ENCODE results near the gene ARG2.

ARG2 gene

GRCh38 chr14:67577181-67577808 is 42.4 kb upstream of the ARG2 start:
- Histone ChIP-seq H3K27ac (ENCODE audit: low read length) (no peak overlapping the region), H3K4me3 (ENCODE audit: low read length) (no peak overlapping the region), H3K9me3 (ENCODE audit: control insufficient read depth, insufficient read depth, low read length) (no peaks in the 10 kb centered on the region), H3K4me1 (ENCODE audit: control insufficient read depth, insufficient read depth, low read length) (no peaks in the 10 kb centered on the region), H3K27me3 (ENCODE audit: control insufficient read depth, insufficient read depth, low read length) (no peaks in the 10 kb centered on the region), H3K36me3 (ENCODE audit: control insufficient read depth, insufficient read depth, low read length) (peaks cover 13% of the 10 kb centered on the region)
- WGBS (ENCODE audit: insufficient coverage, insufficient read length): no CpG with 5 or more reads among the region's 13 CpGs
- DNase-seq (ENCODE audit: low read depth, low spot score): no peak

DNA sequence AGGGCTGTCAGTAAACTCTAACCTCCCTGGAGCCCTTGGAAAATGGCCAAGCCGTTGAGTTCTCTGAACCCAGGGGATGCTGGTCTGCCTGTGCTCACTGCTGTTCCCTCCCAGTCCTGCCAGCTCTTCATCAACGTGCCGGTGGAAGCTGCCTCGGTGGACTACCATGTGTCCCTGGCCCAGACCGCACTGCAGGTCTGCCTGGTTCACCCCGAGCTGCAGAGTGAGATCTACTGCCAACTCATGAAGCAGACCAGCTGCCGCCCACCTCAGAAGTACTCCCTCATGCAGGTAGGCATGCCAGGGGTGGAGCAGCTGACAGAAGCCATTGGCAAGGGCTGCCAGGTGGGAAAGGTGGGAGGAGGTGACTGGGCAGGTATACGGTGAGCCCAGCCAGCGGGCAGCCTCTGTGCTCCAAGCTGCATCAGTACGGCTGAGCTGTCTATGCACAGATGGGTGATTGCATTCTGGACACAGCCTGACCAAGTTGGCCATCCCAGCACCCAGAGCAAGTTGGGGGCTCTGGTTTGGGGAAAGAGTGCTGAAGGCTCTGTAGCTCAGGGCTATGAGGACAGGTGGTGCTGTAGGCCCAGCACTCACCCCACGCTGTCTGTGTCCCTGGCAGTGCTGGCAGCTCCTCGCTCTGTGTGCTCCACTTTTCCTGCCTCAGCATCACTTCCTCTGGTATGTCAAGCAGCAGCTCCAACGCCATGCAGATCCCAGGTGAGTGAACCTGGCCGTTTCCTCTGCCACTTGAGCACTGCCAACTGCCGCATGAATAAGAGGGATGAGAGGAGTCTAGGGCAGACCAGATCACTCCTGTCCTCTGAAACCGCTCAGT is 41.6 kb upstream of the ARG2 start:
- no peaks in the 10 kb centered on the region for H3K9me3 ChIP-seq (ENCODE audit: control insufficient read depth, insufficient read depth, low read length)
- peaks cover 13% of the 10 kb centered on the region for H3K36me3 ChIP-seq (ENCODE audit: control insufficient read depth, insufficient read depth, low read length)
- H3K4me1 ChIP-seq (ENCODE audit: control insufficient read depth, insufficient read depth, low read length): no peaks in the 10 kb centered on the region
- no CpG with 5 or more reads among the region's 16 CpGs for WGBS (ENCODE audit: insufficient coverage, insufficient read length)
- H3K4me3 ChIP-seq (ENCODE audit: low read length): no peak overlapping the region
- H3K27ac ChIP-seq (ENCODE audit: low read length): no peak overlapping the region
- no peak for DNase-seq (ENCODE audit: low read depth, low spot score)
- no peaks in the 10 kb centered on the region for H3K27me3 ChIP-seq (ENCODE audit: control insufficient read depth, insufficient read depth, low read length)

DNA sequence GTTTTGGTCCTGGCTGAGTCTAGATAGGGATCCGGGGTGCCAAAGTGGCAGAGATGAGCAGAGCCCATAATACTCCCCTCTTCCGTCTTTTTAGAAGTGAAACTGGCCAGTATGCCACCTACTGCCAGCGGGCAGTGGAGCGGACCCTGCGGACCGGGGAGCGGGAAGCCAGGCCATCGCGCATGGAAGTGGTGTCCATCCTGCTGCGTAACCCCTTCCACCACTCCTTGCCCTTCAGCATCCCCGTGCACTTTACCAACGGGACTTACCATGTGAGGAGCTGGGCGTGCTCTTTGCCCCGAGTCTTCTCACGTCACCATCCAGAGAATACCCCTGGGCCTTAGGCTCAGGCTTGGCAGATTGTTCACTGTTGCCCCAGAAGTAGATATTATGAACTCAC is 40.7 kb upstream of the ARG2 start:
- no peak overlapping the region for H3K4me3 ChIP-seq (ENCODE audit: low read length)
- WGBS (ENCODE audit: insufficient coverage, insufficient read length): no CpG with 5 or more reads among the region's 15 CpGs
- H3K27ac ChIP-seq (ENCODE audit: low read length): no peak overlapping the region
- H3K27me3 ChIP-seq (ENCODE audit: control insufficient read depth, insufficient read depth, low read length): no peaks in the 10 kb centered on the region
- H3K9me3 ChIP-seq (ENCODE audit: control insufficient read depth, insufficient read depth, low read length): no peaks in the 10 kb centered on the region
- peaks cover 16% of the 10 kb centered on the region for H3K36me3 ChIP-seq (ENCODE audit: control insufficient read depth, insufficient read depth, low read length)
- DNase-seq (ENCODE audit: low read depth, low spot score): no peak
- H3K4me1 ChIP-seq (ENCODE audit: control insufficient read depth, insufficient read depth, low read length): no peaks in the 10 kb centered on the region

- no peaks in the 10 kb centered on the region for H3K27me3 ChIP-seq (ENCODE audit: control insufficient read depth, insufficient read depth, low read length)
- H3K4me3 ChIP-seq (ENCODE audit: low read length): no peak overlapping the region
- no CpG with 5 or more reads among the region's 7 CpGs for WGBS (ENCODE audit: insufficient coverage, insufficient read length)
- H3K36me3 ChIP-seq (ENCODE audit: control insufficient read depth, insufficient read depth, low read length): peaks cover 16% of the 10 kb centered on the region
- no peaks in the 10 kb centered on the region for H3K4me1 ChIP-seq (ENCODE audit: control insufficient read depth, insufficient read depth, low read length)
- H3K27ac ChIP-seq (ENCODE audit: low read length): no peak overlapping the region
- DNase-seq (ENCODE audit: low read depth, low spot score): no peak
- H3K9me3 ChIP-seq (ENCODE audit: control insufficient read depth, insufficient read depth, low read length): no peaks in the 10 kb centered on the region
Measured at GRCh38 chr14:67579636-67580035, 40.1 kb upstream of the ARG2 start.

- H3K9me3 ChIP-seq (ENCODE audit: control insufficient read depth, insufficient read depth, low read length): no peaks in the 10 kb centered on the region
- WGBS (ENCODE audit: insufficient coverage, insufficient read length): no CpG with 5 or more reads among the region's 11 CpGs
- H3K36me3 ChIP-seq (ENCODE audit: control insufficient read depth, insufficient read depth, low read length): peaks cover 16% of the 10 kb centered on the region
- H3K27me3 ChIP-seq (ENCODE audit: control insufficient read depth, insufficient read depth, low read length): no peaks in the 10 kb centered on the region
- H3K4me1 ChIP-seq (ENCODE audit: control insufficient read depth, insufficient read depth, low read length): no peaks in the 10 kb centered on the region
- no peak for DNase-seq (ENCODE audit: low read depth, low spot score)
- no peak overlapping the region for H3K4me3 ChIP-seq (ENCODE audit: low read length)
- H3K27ac ChIP-seq (ENCODE audit: low read length): no peak overlapping the region
Measured at GRCh38 chr14:67580336-67581171, 39.2 kb upstream of the ARG2 start.

DNA sequence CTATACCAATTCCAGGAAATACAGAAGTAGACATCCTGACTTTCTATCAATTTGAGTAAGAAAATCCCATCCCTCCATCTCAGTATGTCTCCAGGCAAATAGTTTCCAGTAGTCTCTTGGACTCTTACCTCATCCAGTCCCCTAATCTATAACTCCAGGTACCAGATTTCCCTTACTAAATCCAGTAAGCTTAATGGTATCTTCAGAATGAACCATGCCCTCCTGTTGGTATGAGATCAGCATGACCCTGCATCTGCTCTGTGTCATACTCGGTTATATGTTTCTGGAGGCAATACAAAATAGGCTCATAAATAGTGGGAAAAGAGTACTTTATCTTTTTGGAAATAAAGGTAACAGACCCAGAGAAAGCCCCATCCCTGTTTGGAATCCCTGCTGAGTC is 38.1 kb upstream of the ARG2 start:
- H3K4me3 ChIP-seq (ENCODE audit: low read length): no peak overlapping the region
- DNase-seq (ENCODE audit: low read depth, low spot score): no peak
- H3K27ac ChIP-seq (ENCODE audit: low read length): no peak overlapping the region
- no peaks in the 10 kb centered on the region for H3K9me3 ChIP-seq (ENCODE audit: control insufficient read depth, insufficient read depth, low read length)
- no peaks in the 10 kb centered on the region for H3K27me3 ChIP-seq (ENCODE audit: control insufficient read depth, insufficient read depth, low read length)
- H3K4me1 ChIP-seq (ENCODE audit: control insufficient read depth, insufficient read depth, low read length): no peaks in the 10 kb centered on the region
- no CpG with 5 or more reads among the region's 1 CpG for WGBS (ENCODE audit: insufficient coverage, insufficient read length)
- H3K36me3 ChIP-seq (ENCODE audit: control insufficient read depth, insufficient read depth, low read length): peaks cover 16% of the 10 kb centered on the region

GRCh38 chr14:67582061-67582460 is 37.7 kb upstream of the ARG2 start:
- H3K27me3 ChIP-seq (ENCODE audit: control insufficient read depth, insufficient read depth, low read length): no peaks in the 10 kb centered on the region
- no peaks in the 10 kb centered on the region for H3K9me3 ChIP-seq (ENCODE audit: control insufficient read depth, insufficient read depth, low read length)
- no peaks in the 10 kb centered on the region for H3K4me1 ChIP-seq (ENCODE audit: control insufficient read depth, insufficient read depth, low read length)
- no peak overlapping the region for H3K4me3 ChIP-seq (ENCODE audit: low read length)
- DNase-seq (ENCODE audit: low read depth, low spot score): no peak
- H3K27ac ChIP-seq (ENCODE audit: low read length): no peak overlapping the region
- WGBS (ENCODE audit: insufficient coverage, insufficient read length): no CpG with 5 or more reads among the region's 7 CpGs
- H3K36me3 ChIP-seq (ENCODE audit: control insufficient read depth, insufficient read depth, low read length): peaks cover 16% of the 10 kb centered on the region

GRCh38 chr14:67583711-67584644 is 35.7 kb upstream of the ARG2 start:
- Histone ChIP-seq H3K27me3 (ENCODE audit: control insufficient read depth, insufficient read depth, low read length) (no peaks in the 10 kb centered on the region), H3K4me1 (ENCODE audit: control insufficient read depth, insufficient read depth, low read length) (no peaks in the 10 kb centered on the region), H3K4me3 (ENCODE audit: low read length) (no peak overlapping the region), H3K27ac (ENCODE audit: low read length) (no peak overlapping the region), H3K9me3 (ENCODE audit: control insufficient read depth, insufficient read depth, low read length) (no peaks in the 10 kb centered on the region), H3K36me3 (ENCODE audit: control insufficient read depth, insufficient read depth, low read length) (peaks cover 13% of the 10 kb centered on the region)
- no peak for DNase-seq (ENCODE audit: low read depth, low spot score)
- WGBS (ENCODE audit: insufficient coverage, insufficient read length): no CpG with 5 or more reads among the region's 6 CpGs

- H3K9me3 ChIP-seq (ENCODE audit: control insufficient read depth, insufficient read depth, low read length): no peaks in the 10 kb centered on the region
- no peak overlapping the region for H3K27ac ChIP-seq (ENCODE audit: low read length)
- no peak overlapping the region for H3K4me3 ChIP-seq (ENCODE audit: low read length)
- no CpG with 5 or more reads among the region's 3 CpGs for WGBS (ENCODE audit: insufficient coverage, insufficient read length)
- H3K4me1 ChIP-seq (ENCODE audit: control insufficient read depth, insufficient read depth, low read length): no peaks in the 10 kb centered on the region
- peaks cover 13% of the 10 kb centered on the region for H3K36me3 ChIP-seq (ENCODE audit: control insufficient read depth, insufficient read depth, low read length)
- H3K27me3 ChIP-seq (ENCODE audit: control insufficient read depth, insufficient read depth, low read length): no peaks in the 10 kb centered on the region
- no peak for DNase-seq (ENCODE audit: low read depth, low spot score)
Measured at GRCh38 chr14:67584978-67585377, 34.7 kb upstream of the ARG2 start.

GRCh38 chr14:67586369-67586768 is 33.4 kb upstream of the ARG2 start:
- H3K4me3 ChIP-seq (ENCODE audit: low read length): no peak overlapping the region
- H3K36me3 ChIP-seq (ENCODE audit: control insufficient read depth, insufficient read depth, low read length): peaks cover 9% of the 10 kb centered on the region
- no peak for DNase-seq (ENCODE audit: low read depth, low spot score)
- H3K27me3 ChIP-seq (ENCODE audit: control insufficient read depth, insufficient read depth, low read length): no peaks in the 10 kb centered on the region
- WGBS (ENCODE audit: insufficient coverage, insufficient read length): no CpG with 5 or more reads among the region's 4 CpGs
- no peaks in the 10 kb centered on the region for H3K9me3 ChIP-seq (ENCODE audit: control insufficient read depth, insufficient read depth, low read length)
- no peaks in the 10 kb centered on the region for H3K4me1 ChIP-seq (ENCODE audit: control insufficient read depth, insufficient read depth, low read length)
- H3K27ac ChIP-seq (ENCODE audit: low read length): no peak overlapping the region

Data from iPS DF 6.9 (cell line).